ENCODE measurements around the gene TWIST1. TPM values are rescaled to one million over a fixed set of nuclear protein-coding genes. Genes with fewer than 3 reads are reported as not detected.

Gene TWIST1
- total RNA-seq, 1 experiment from 2014 or later: not detected

GRCh38 chr7:19094598-19095352, 22.7 kb downstream of the TWIST1 start:
- no peaks in the 10 kb centered on the region for H4K20me1 ChIP-seq (ENCODE audit: control insufficient read depth, insufficient read depth, insufficient read length)
- H3K4me1 Mint-ChIP-seq: peaks cover 9 to 12% of the 10 kb centered on the region in 2 experiments
- DNase-seq: no peak
- H3K4ac ChIP-seq (ENCODE audit: low read depth, low read length): no peak overlapping the region
- no peak overlapping the region for H3K4me3 Mint-ChIP-seq
- TF ChIP-seq CTCF (conservative IDR thresholded peaks at IDR 0.05): no peak
- no peak overlapping the region for H2AFZ ChIP-seq (ENCODE audit: low read length)
- no peak overlapping the region for H4K8ac ChIP-seq (replicated peaks; ENCODE audit: insufficient read length, low read depth, low read length)
- H2BK5ac ChIP-seq (ENCODE audit: insufficient read length, low read length): no peak overlapping the region
- H3K4me2 ChIP-seq (ENCODE audit: insufficient read depth, insufficient read length, low read length): no peak overlapping the region
- H3K36me3 Mint-ChIP-seq (ENCODE audit: insufficient read depth in 1 of 3, low read depth in 3 of 3): no peaks in the 10 kb centered on the region
- no peaks in the 10 kb centered on the region for H3K79me2 ChIP-seq (ENCODE audit: insufficient read depth, low read length)
- no peak overlapping the region for H3K18ac ChIP-seq (ENCODE audit: insufficient read length, low read depth, low read length)
- no peaks in the 10 kb centered on the region for H3K27me3 ChIP-seq (ENCODE audit: insufficient read depth, low read length)
- no peak overlapping the region for H4K91ac ChIP-seq (ENCODE audit: insufficient read length, low read depth, low read length)
- H3K4me1 ChIP-seq (ENCODE audit: insufficient read depth, low read length): peaks cover 12% of the 10 kb centered on the region; the same call in 1 of the 2 replicates
- WGBS (ENCODE audit: extremely low coverage, insufficient read length, low lambda C conversion rate): no CpG with 5 or more reads among the region's 3 CpGs
- no peak overlapping the region for H3K23ac ChIP-seq (ENCODE audit: insufficient read length, low read depth, low read length)
- no peaks in the 10 kb centered on the region for H3K27me3 Mint-ChIP-seq (ENCODE audit: low read depth)
- H2BK20ac ChIP-seq (ENCODE audit: low read depth, low read length, poor library complexity, severe bottlenecking): no peak overlapping the region
- H2BK12ac ChIP-seq (ENCODE audit: insufficient read length, low read depth, low read length): no peak overlapping the region
- no peak overlapping the region for H3K56ac ChIP-seq (ENCODE audit: insufficient read length, low read depth, low read length)
- no peaks in the 10 kb centered on the region for H3K23me2 ChIP-seq (ENCODE audit: insufficient read length, low read depth, low read length, poor library complexity, severe bottlenecking)
- H3K9me3 Mint-ChIP-seq: no peaks in the 10 kb centered on the region
- no peak overlapping the region for H3K27ac Mint-ChIP-seq
- no peaks in the 10 kb centered on the region for H3K9me3 ChIP-seq (ENCODE audit: control insufficient read depth, low read depth, low read length)
- no peak overlapping the region for H2BK15ac ChIP-seq (ENCODE audit: low read depth, low read length)
- H2BK120ac ChIP-seq (ENCODE audit: low read depth, low read length, poor library complexity, severe bottlenecking): no peak overlapping the region
- no peak overlapping the region for H2AK5ac ChIP-seq (ENCODE audit: insufficient read length, low read length)
- no peaks in the 10 kb centered on the region for H3K79me1 ChIP-seq (ENCODE audit: insufficient read depth, low read depth, low read length, poor library complexity, severe bottlenecking)
- no peak overlapping the region for H3K14ac ChIP-seq (ENCODE audit: insufficient read depth, low read length)
- H3K27ac ChIP-seq (ENCODE audit: insufficient read length, low read depth, low read length): no peak overlapping the region
- no peak overlapping the region for H3T11ph ChIP-seq (ENCODE audit: low read length)
- no peak overlapping the region for H4K5ac ChIP-seq (ENCODE audit: insufficient read length, low read depth, low read length)
- no peak overlapping the region for H3K9ac ChIP-seq (ENCODE audit: extremely low read depth, insufficient read length, low read length)
